Mononuclear cell (primary cell): ENCODE results near the gene RSPH1. TPM values are rescaled to one million over a fixed set of nuclear protein-coding genes. Genes with fewer than 3 reads are reported as not detected.

ENCODE experiments used
- H3K27me3 ChIP-seq: 2 replicates; pipeline ENCODE4 v1.6.0; 2011; ENCODE audit warnings: low read length, control low read depth; ENCODE audit not compliant: insufficient read depth
- H3K4me1 ChIP-seq: 2 replicates; pipeline ENCODE4 v1.5.1; 2011; ENCODE audit warnings: mild to moderate bottlenecking, low read length, control low read depth; ENCODE audit not compliant: insufficient read depth
- H3K4me3 ChIP-seq: 2 replicates; pipeline ENCODE4 v1.5.1; 2011; ENCODE audit warnings: mild to moderate bottlenecking, low read length, moderate library complexity
- H3K9me3 ChIP-seq: 2 replicates; pipeline ENCODE4 v1.5.1; 2011; ENCODE audit warnings: low read depth, mild to moderate bottlenecking, control low read depth, low read length
- total RNA-seq: library from RNA; depleted of rRNA; stranded (reverse); fragments of >200 nt; gene quantifications from one replicate; pipeline ENCODE4 v1.2.3, GENCODE V29; 2012

Gene RSPH1
- total RNA-seq, 1 donor, result 0.10 TPM

- Histone ChIP-seq H3K9me3 (no peaks in the 10 kb centered on the region), H3K27me3 (no peaks in the 10 kb centered on the region), H3K4me3 (no peak overlapping the region), H3K4me1 (peaks cover 11% of the 10 kb centered on the region)
Measured at GRCh38 chr21:42447182-42447581, 48.8 kb downstream of the RSPH1 start.

GRCh38 chr21:42446531-42446930 is 49.5 kb downstream of the RSPH1 start:
- H3K4me3 ChIP-seq, result no peak overlapping the region
- H3K27me3 ChIP-seq, result no peaks in the 10 kb centered on the region
- no peaks in the 10 kb centered on the region for H3K9me3 ChIP-seq
- H3K4me1 ChIP-seq, result peaks cover 11% of the 10 kb centered on the region

- no peak overlapping the region for H3K4me3 ChIP-seq
- no peaks in the 10 kb centered on the region for H3K9me3 ChIP-seq
- no peaks in the 10 kb centered on the region for H3K27me3 ChIP-seq
- peaks cover 8% of the 10 kb centered on the region for H3K4me1 ChIP-seq
Measured at GRCh38 chr21:42445311-42445710, 50.7 kb downstream of the RSPH1 start.

GRCh38 chr21:42444745-42445059 is 51.3 kb downstream of the RSPH1 start:
- H3K4me3 ChIP-seq, result no peak overlapping the region
- H3K9me3 ChIP-seq, result no peaks in the 10 kb centered on the region
- H3K4me1 ChIP-seq, result peaks cover 5% of the 10 kb centered on the region
- H3K27me3 ChIP-seq, result no peaks in the 10 kb centered on the region

GRCh38 chr21:42443876-42444744 is 51.9 kb downstream of the RSPH1 start:
- Histone ChIP-seq H3K9me3 (no peaks in the 10 kb centered on the region), H3K4me1 (peaks cover 7% of the 10 kb centered on the region), H3K4me3 (no peak overlapping the region), H3K27me3 (no peaks in the 10 kb centered on the region)

GRCh38 chr21:42443181-42443785 is 52.7 kb downstream of the RSPH1 start:
- H3K4me1 ChIP-seq, result peaks cover 7% of the 10 kb centered on the region
- H3K9me3 ChIP-seq, result no peaks in the 10 kb centered on the region
- no peak overlapping the region for H3K4me3 ChIP-seq
- no peaks in the 10 kb centered on the region for H3K27me3 ChIP-seq

GRCh38 chr21:42441963-42442362 is 54.1 kb downstream of the RSPH1 start:
- H3K9me3 ChIP-seq, result no peaks in the 10 kb centered on the region
- H3K4me3 ChIP-seq, result no peak overlapping the region
- H3K4me1 ChIP-seq, result peaks cover 7% of the 10 kb centered on the region
- H3K27me3 ChIP-seq, result no peaks in the 10 kb centered on the region

GRCh38 chr21:42440187-42440792 is 55.7 kb downstream of the RSPH1 start:
- Histone ChIP-seq H3K27me3 (no peaks in the 10 kb centered on the region), H3K4me1 (peaks cover 7% of the 10 kb centered on the region), H3K9me3 (no peaks in the 10 kb centered on the region), H3K4me3 (no peak overlapping the region)

GRCh38 chr21:42439284-42440186 is 56.5 kb downstream of the RSPH1 start:
- Histone ChIP-seq H3K4me1 (peaks cover 7% of the 10 kb centered on the region), H3K27me3 (no peaks in the 10 kb centered on the region), H3K4me3 (no peak overlapping the region), H3K9me3 (no peaks in the 10 kb centered on the region)

- Histone ChIP-seq H3K27me3 (no peaks in the 10 kb centered on the region), H3K4me1 (peaks cover 7% of the 10 kb centered on the region), H3K9me3 (no peaks in the 10 kb centered on the region), H3K4me3 (no peak overlapping the region)
Measured at GRCh38 chr21:42438316-42439205, 57.5 kb downstream of the RSPH1 start.

GRCh38 chr21:42437786-42438185 is 58.2 kb downstream of the RSPH1 start:
- H3K9me3 ChIP-seq, result no peaks in the 10 kb centered on the region
- no peaks in the 10 kb centered on the region for H3K27me3 ChIP-seq
- no peak overlapping the region for H3K4me3 ChIP-seq
- peaks cover 7% of the 10 kb centered on the region for H3K4me1 ChIP-seq

GRCh38 chr21:42436914-42437313 is 59.1 kb downstream of the RSPH1 start:
- peaks cover 4% of the 10 kb centered on the region for H3K27me3 ChIP-seq
- H3K4me1 ChIP-seq, result peaks cover 7% of the 10 kb centered on the region
- H3K4me3 ChIP-seq, result no peak overlapping the region
- no peaks in the 10 kb centered on the region for H3K9me3 ChIP-seq

GRCh38 chr21:42435833-42436232 is 60.2 kb downstream of the RSPH1 start:
- H3K27me3 ChIP-seq, result peaks cover 4% of the 10 kb centered on the region
- no peak overlapping the region for H3K4me3 ChIP-seq
- H3K9me3 ChIP-seq, result no peaks in the 10 kb centered on the region
- peaks cover 7% of the 10 kb centered on the region for H3K4me1 ChIP-seq

GRCh38 chr21:42435401-42435800 is 60.6 kb downstream of the RSPH1 start:
- H3K4me3 ChIP-seq, result no peak overlapping the region
- no peaks in the 10 kb centered on the region for H3K9me3 ChIP-seq
- H3K4me1 ChIP-seq, result peaks cover 7% of the 10 kb centered on the region
- H3K27me3 ChIP-seq, result peaks cover 4% of the 10 kb centered on the region
